ENCODE measurements around the gene CAV2. TPM values are rescaled to one million over a fixed set of nuclear protein-coding genes. Genes with fewer than 3 reads are reported as not detected.

The CAV2 gene
- total and polyA plus RNA-seq, 5 donors from 2014 or later, result not detected

GRCh38 chr7:116545411-116545993 lies 46.0 kb downstream of the CAV2 start:
- Mint-ChIP-seq H3K27ac (no peak overlapping the region), H3K4me3 (no peak overlapping the region), H3K27me3 (peaks cover 9% of the 10 kb centered on the region), H3K4me1 (no peaks in the 10 kb centered on the region), H3K36me3 (no peaks in the 10 kb centered on the region), H3K9me3 (no peaks in the 10 kb centered on the region)
- Histone ChIP-seq H3K36me3 (ENCODE audit: control insufficient read depth, insufficient read depth, low read length) (no peaks in the 10 kb centered on the region), H3K27ac (ENCODE audit: insufficient read depth, low read length, poor library complexity, severe bottlenecking) (no peak overlapping the region), H3K4me3 (ENCODE audit: low read depth, low read length) (no peak overlapping the region), H3K4me1 (ENCODE audit: control insufficient read depth, insufficient read depth, low read length, poor library complexity, severe bottlenecking) (no peaks in the 10 kb centered on the region), H3K9me3 (ENCODE audit: control insufficient read depth in 2 of 2, low read length in 2 of 2) (no peaks in the 10 kb centered on the region), H3K27me3 (ENCODE audit: control insufficient read depth, insufficient read depth, low read length) (peaks cover 2% of the 10 kb centered on the region)
- no peak for DNase-seq
- no peak for ATAC-seq (ENCODE audit: low read depth in 2 of 2)

GRCh38 chr7:116546054-116546453 lies 46.5 kb downstream of the CAV2 start:
- H3K27ac Mint-ChIP-seq, result no peak overlapping the region
- no peaks in the 10 kb centered on the region for H3K9me3 Mint-ChIP-seq
- no peak overlapping the region for H3K4me3 Mint-ChIP-seq
- no peaks in the 10 kb centered on the region for H3K9me3 ChIP-seq (ENCODE audit: control insufficient read depth in 2 of 2, low read length in 2 of 2)
- ATAC-seq (ENCODE audit: low read depth in 2 of 2) (no peak), DNase-seq (no peak)
- H3K27me3 Mint-ChIP-seq, result peaks cover 9% of the 10 kb centered on the region
- no peaks in the 10 kb centered on the region for H3K36me3 ChIP-seq (ENCODE audit: control insufficient read depth, insufficient read depth, low read length)
- no peaks in the 10 kb centered on the region for H3K4me1 Mint-ChIP-seq
- H3K4me1 ChIP-seq (ENCODE audit: control insufficient read depth, insufficient read depth, low read length, poor library complexity, severe bottlenecking), result no peaks in the 10 kb centered on the region
- no peak overlapping the region for H3K4me3 ChIP-seq (ENCODE audit: low read depth, low read length)
- peaks cover 2% of the 10 kb centered on the region for H3K27me3 ChIP-seq (ENCODE audit: control insufficient read depth, insufficient read depth, low read length)
- no peak overlapping the region for H3K27ac ChIP-seq (ENCODE audit: insufficient read depth, low read length, poor library complexity, severe bottlenecking)
- no peaks in the 10 kb centered on the region for H3K36me3 Mint-ChIP-seq

GRCh38 chr7:116546916-116547315 lies 47.4 kb downstream of the CAV2 start:
- Mint-ChIP-seq H3K36me3 (no peaks in the 10 kb centered on the region), H3K27ac (no peak overlapping the region), H3K27me3 (peaks cover 9% of the 10 kb centered on the region), H3K4me1 (no peaks in the 10 kb centered on the region), H3K9me3 (no peaks in the 10 kb centered on the region), H3K4me3 (no peak overlapping the region)
- DNase-seq (no peak), ATAC-seq (ENCODE audit: low read depth in 2 of 2) (no peak)
- Histone ChIP-seq H3K9me3 (ENCODE audit: control insufficient read depth in 2 of 2, low read length in 2 of 2) (no peaks in the 10 kb centered on the region), H3K4me1 (ENCODE audit: control insufficient read depth, insufficient read depth, low read length, poor library complexity, severe bottlenecking) (no peaks in the 10 kb centered on the region), H3K27me3 (ENCODE audit: control insufficient read depth, insufficient read depth, low read length) (peaks cover 2% of the 10 kb centered on the region), H3K27ac (ENCODE audit: insufficient read depth, low read length, poor library complexity, severe bottlenecking) (no peak overlapping the region), H3K4me3 (ENCODE audit: low read depth, low read length) (no peak overlapping the region), H3K36me3 (ENCODE audit: control insufficient read depth, insufficient read depth, low read length) (no peaks in the 10 kb centered on the region)

- Histone ChIP-seq H3K4me1 (ENCODE audit: control insufficient read depth, insufficient read depth, low read length, poor library complexity, severe bottlenecking) (no peaks in the 10 kb centered on the region), H3K27me3 (ENCODE audit: control insufficient read depth, insufficient read depth, low read length) (peaks cover 2% of the 10 kb centered on the region), H3K27ac (ENCODE audit: insufficient read depth, low read length, poor library complexity, severe bottlenecking) (no peak overlapping the region), H3K36me3 (ENCODE audit: control insufficient read depth, insufficient read depth, low read length) (no peaks in the 10 kb centered on the region), H3K9me3 (ENCODE audit: control insufficient read depth in 2 of 2, low read length in 2 of 2) (no peaks in the 10 kb centered on the region), H3K4me3 (ENCODE audit: low read depth, low read length) (no peak overlapping the region)
- Mint-ChIP-seq H3K4me1 (no peaks in the 10 kb centered on the region), H3K27ac (no peak overlapping the region), H3K36me3 (no peaks in the 10 kb centered on the region), H3K27me3 (peaks cover 10% of the 10 kb centered on the region), H3K4me3 (no peak overlapping the region), H3K9me3 (peaks cover 0 to 1% (median 0%) of the 10 kb centered on the region in 7 donors)
- DNase-seq (no peak), ATAC-seq (ENCODE audit: low read depth in 2 of 2) (no peak)
Observed at GRCh38 chr7:116547347-116547746, 47.8 kb downstream of the CAV2 start.

- no peaks in the 10 kb centered on the region for H3K4me1 ChIP-seq (ENCODE audit: control insufficient read depth, insufficient read depth, low read length, poor library complexity, severe bottlenecking)
- no peak overlapping the region for H3K4me3 Mint-ChIP-seq
- no peaks in the 10 kb centered on the region for H3K9me3 ChIP-seq (ENCODE audit: control insufficient read depth in 2 of 2, low read length in 2 of 2)
- H3K4me3 ChIP-seq (ENCODE audit: low read depth, low read length), result no peak overlapping the region
- H3K27me3 ChIP-seq (ENCODE audit: control insufficient read depth, insufficient read depth, low read length), result peaks cover 2% of the 10 kb centered on the region
- no peak overlapping the region for H3K27ac ChIP-seq (ENCODE audit: insufficient read depth, low read length, poor library complexity, severe bottlenecking)
- no peak for ATAC-seq (ENCODE audit: low read depth in 2 of 2)
- H3K27me3 Mint-ChIP-seq, result peaks cover 15% of the 10 kb centered on the region
- H3K36me3 ChIP-seq (ENCODE audit: control insufficient read depth, insufficient read depth, low read length), result no peaks in the 10 kb centered on the region
- H3K9me3 Mint-ChIP-seq, result peaks cover 0 to 1% (median 0%) of the 10 kb centered on the region in 7 donors
- H3K4me1 Mint-ChIP-seq, result no peaks in the 10 kb centered on the region
- H3K36me3 Mint-ChIP-seq, result no peaks in the 10 kb centered on the region
- no peak for DNase-seq
- no peak overlapping the region for H3K27ac Mint-ChIP-seq
Observed at GRCh38 chr7:116548506-116548905, 49.0 kb downstream of the CAV2 start.

GRCh38 chr7:116549370-116549769 lies 49.8 kb downstream of the CAV2 start:
- H3K4me1 ChIP-seq (ENCODE audit: control insufficient read depth, insufficient read depth, low read length, poor library complexity, severe bottlenecking), result no peaks in the 10 kb centered on the region
- H3K27me3 ChIP-seq (ENCODE audit: control insufficient read depth, insufficient read depth, low read length), result peaks cover 2% of the 10 kb centered on the region
- Mint-ChIP-seq H3K9me3 (peaks cover 0 to 1% (median 0%) of the 10 kb centered on the region in 7 donors), H3K4me1 (no peaks in the 10 kb centered on the region), H3K4me3 (no peak overlapping the region), H3K36me3 (no peaks in the 10 kb centered on the region), H3K27ac (no peak overlapping the region), H3K27me3 (peaks cover 19% of the 10 kb centered on the region)
- no peak overlapping the region for H3K4me3 ChIP-seq (ENCODE audit: low read depth, low read length)
- H3K36me3 ChIP-seq (ENCODE audit: control insufficient read depth, insufficient read depth, low read length), result no peaks in the 10 kb centered on the region
- no peak for DNase-seq
- ATAC-seq (ENCODE audit: low read depth in 2 of 2), result no peak
- H3K27ac ChIP-seq (ENCODE audit: insufficient read depth, low read length, poor library complexity, severe bottlenecking), result no peak overlapping the region
- no peaks in the 10 kb centered on the region for H3K9me3 ChIP-seq (ENCODE audit: control insufficient read depth in 2 of 2, low read length in 2 of 2)

GRCh38 chr7:116551692-116552091 lies 52.2 kb downstream of the CAV2 start:
- H3K9me3 Mint-ChIP-seq, result peaks cover 0 to 1% (median 0%) of the 10 kb centered on the region in 7 donors
- H3K27me3 ChIP-seq (ENCODE audit: control insufficient read depth, insufficient read depth, low read length), result peaks cover 2% of the 10 kb centered on the region
- H3K4me1 Mint-ChIP-seq, result no peaks in the 10 kb centered on the region
- no peaks in the 10 kb centered on the region for H3K36me3 ChIP-seq (ENCODE audit: control insufficient read depth, insufficient read depth, low read length)
- H3K9me3 ChIP-seq (ENCODE audit: control insufficient read depth in 2 of 2, low read length in 2 of 2), result no peaks in the 10 kb centered on the region
- no peaks in the 10 kb centered on the region for H3K4me1 ChIP-seq (ENCODE audit: control insufficient read depth, insufficient read depth, low read length, poor library complexity, severe bottlenecking)
- ATAC-seq (ENCODE audit: low read depth in 2 of 2), result no peak
- H3K27me3 Mint-ChIP-seq, result peaks cover 26% of the 10 kb centered on the region
- no peak overlapping the region for H3K4me3 Mint-ChIP-seq
- no peak overlapping the region for H3K27ac ChIP-seq (ENCODE audit: insufficient read depth, low read length, poor library complexity, severe bottlenecking)
- H3K27ac Mint-ChIP-seq, result no peak overlapping the region
- no peak overlapping the region for H3K4me3 ChIP-seq (ENCODE audit: low read depth, low read length)
- DNase-seq, result no peak
- no peaks in the 10 kb centered on the region for H3K36me3 Mint-ChIP-seq

GRCh38 chr7:116552602-116553001 lies 53.1 kb downstream of the CAV2 start:
- Mint-ChIP-seq H3K9me3 (peaks cover 0 to 1% (median 0%) of the 10 kb centered on the region in 7 donors), H3K4me1 (no peaks in the 10 kb centered on the region)

More at GRCh38 chr7:116552602-116553001, 53.1 kb downstream of the CAV2 start:
- H3K4me3 Mint-ChIP-seq, result no peak overlapping the region
- H3K27me3 ChIP-seq (ENCODE audit: control insufficient read depth, insufficient read depth, low read length), result peaks cover 2% of the 10 kb centered on the region
- no peak overlapping the region for H3K27ac Mint-ChIP-seq
- ATAC-seq (ENCODE audit: low read depth in 2 of 2) (no peak), DNase-seq (no peak)
- no peaks in the 10 kb centered on the region for H3K4me1 ChIP-seq (ENCODE audit: control insufficient read depth, insufficient read depth, low read length, poor library complexity, severe bottlenecking)
- peaks cover 28% of the 10 kb centered on the region for H3K27me3 Mint-ChIP-seq
- no peak overlapping the region for H3K27ac ChIP-seq (ENCODE audit: insufficient read depth, low read length, poor library complexity, severe bottlenecking)
- H3K9me3 ChIP-seq (ENCODE audit: control insufficient read depth in 2 of 2, low read length in 2 of 2), result no peaks in the 10 kb centered on the region
- H3K36me3 Mint-ChIP-seq, result no peaks in the 10 kb centered on the region
- no peaks in the 10 kb centered on the region for H3K36me3 ChIP-seq (ENCODE audit: control insufficient read depth, insufficient read depth, low read length)
- no peak overlapping the region for H3K4me3 ChIP-seq (ENCODE audit: low read depth, low read length)

Measured in CD4-positive, CD25-positive, alpha-beta regulatory T cell (primary cell).